ENCODE measurements around the gene CRYBG2.

GRCh38 chr1:26307363-26307781 is 46.6 kb downstream of the CRYBG2 start:
- TF ChIP-seq POLR2AphosphoS5 (IDR thresholded peaks at IDR 0.05; ENCODE audit: low read depth, low read length) (no peak), CTCF (IDR thresholded peaks at IDR 0.05) (no peak)

Data from Panc1 (cell line).